Osteoblast (primary cell): Measurements from ENCODE around the gene KDM3A. TPM values are rescaled to one million over a fixed set of nuclear protein-coding genes. Genes with fewer than 3 reads are reported as not detected.

Source experiments
- DNase-seq: peaks from one replicate; pipeline ENCODE4 v3.0.0; 2011; ENCODE audit warnings: low spot score, mixed read lengths; ENCODE audit not compliant: insufficient read length; ENCODE audit errors: missing footprints
- H2AFZ ChIP-seq: 2 replicates; pipeline ENCODE4 v1.6.0; 2011; ENCODE audit warnings: mild to moderate bottlenecking, low read length
- H3K27ac ChIP-seq: 2 replicates; pipeline ENCODE4 v1.5.1; 2011; ENCODE audit warnings: mild to moderate bottlenecking, low read depth, low read length, moderate library complexity
- H3K27me3 ChIP-seq: 2 replicates; pipeline ENCODE4 v1.6.0; 2012; ENCODE audit warnings: mild to moderate bottlenecking, control low read depth, inconsistent platforms, low read length, moderate library complexity; ENCODE audit not compliant: insufficient read depth
- H3K36me3 ChIP-seq: 2 replicates; pipeline ENCODE4 v1.5.1; 2011; ENCODE audit warnings: mild to moderate bottlenecking, low read length, control low read depth, moderate library complexity; ENCODE audit not compliant: insufficient read depth
- H3K4me1 ChIP-seq: 2 replicates; pipeline ENCODE4 v1.5.1; 2011; ENCODE audit warnings: mild to moderate bottlenecking, low read length, control low read depth, moderate library complexity; ENCODE audit not compliant: insufficient read depth
- H3K4me2 ChIP-seq: 2 replicates; pipeline ENCODE4 v1.6.0; 2011; ENCODE audit warnings: mild to moderate bottlenecking, low read length; ENCODE audit not compliant: insufficient read depth
- H3K4me3 ChIP-seq: fragments of 200-600 bp; sonication (generic); 3 replicates; pipeline ENCODE4 v1.5.1; 2012; ENCODE audit warnings: mild to moderate bottlenecking, low read length, inconsistent platforms; ENCODE audit not compliant: insufficient read depth
- H3K79me2 ChIP-seq: 2 replicates; pipeline ENCODE4 v1.6.0; 2012; ENCODE audit warnings: mild to moderate bottlenecking, low read length, control low read depth, inconsistent platforms; ENCODE audit not compliant: insufficient read depth
- H3K9me3 ChIP-seq: 2 replicates; pipeline ENCODE4 v1.5.1; 2011; ENCODE audit warnings: low read depth, low read length, control low read depth
- H4K20me1 ChIP-seq: 2 replicates; pipeline ENCODE4 v1.6.0; 2012; ENCODE audit warnings: mild to moderate bottlenecking, low read length, control low read depth; ENCODE audit not compliant: insufficient read depth
- small RNA-seq: library from RNA; depleted of rRNA; stranded (forward); fragments of <200 nt; gene quantifications from one replicate; pipeline ENCODE3, GENCODE V24; 2012
- total RNA-seq: library from RNA; depleted of rRNA; stranded (reverse); fragments of >200 nt; gene quantifications from 2 replicates; pipeline ENCODE4 v1.2.3, GENCODE V29; 2012
- TF ChIP-seq, protein P1 (sequence below): IDR thresholded peaks from 2 replicates; pipeline ENCODE4 v1.5.1; 2011; ENCODE audit warnings: mild to moderate bottlenecking, low read depth, low read length, moderate library complexity; ENCODE audit errors: extremely low read depth

Gene KDM3A
- total RNA-seq, 1 donor = 36.9 TPM

DNA sequence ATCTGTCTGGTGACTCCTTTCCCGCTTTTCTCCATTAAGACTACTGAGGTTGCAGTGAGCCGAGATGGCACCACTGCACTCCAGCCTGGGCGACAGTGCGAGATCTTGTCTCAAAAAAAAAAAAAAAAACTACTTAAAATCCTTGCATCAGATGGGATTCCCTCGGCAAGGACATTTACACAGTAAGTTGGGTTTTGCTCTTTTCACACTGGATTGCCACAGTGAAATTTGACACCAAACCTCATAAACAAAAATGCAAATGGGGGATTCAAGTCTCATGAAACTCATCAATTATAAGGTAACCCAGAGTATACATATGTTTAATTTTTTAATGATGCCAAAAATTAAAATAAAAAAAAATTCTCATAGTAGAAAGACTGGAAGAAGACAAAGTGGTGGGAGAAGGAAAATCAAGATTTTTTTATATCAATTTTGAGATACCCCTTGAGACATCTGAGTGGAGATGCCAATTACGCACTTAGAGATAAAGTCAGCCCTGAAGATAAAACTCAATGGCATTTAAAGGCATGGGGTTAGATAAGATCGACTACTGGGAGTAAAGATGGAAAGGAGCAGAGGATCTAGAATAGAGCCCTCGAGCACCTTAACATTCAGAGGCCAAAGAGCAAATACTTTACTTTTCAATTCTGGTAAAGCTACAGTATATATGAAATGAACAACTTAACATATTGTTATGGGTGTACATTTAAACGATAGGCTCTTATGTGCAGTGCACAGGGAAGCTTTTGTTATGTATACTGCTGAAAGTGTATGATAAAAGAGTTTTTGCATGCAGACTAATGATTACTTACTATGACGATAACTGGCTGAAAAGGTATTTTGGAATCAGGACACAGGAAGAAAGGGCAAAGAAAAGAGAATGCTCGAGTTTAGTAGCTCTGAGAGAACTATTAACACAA, 84.5 kb downstream of the KDM3A start:
- H3K4me3 ChIP-seq = no peak overlapping the region
- H3K27ac ChIP-seq = no peak overlapping the region
- no peak overlapping the region for H3K4me2 ChIP-seq
- DNase-seq = no peak
- no peaks in the 10 kb centered on the region for H3K4me1 ChIP-seq
- TF ChIP-seq, protein P1, sequence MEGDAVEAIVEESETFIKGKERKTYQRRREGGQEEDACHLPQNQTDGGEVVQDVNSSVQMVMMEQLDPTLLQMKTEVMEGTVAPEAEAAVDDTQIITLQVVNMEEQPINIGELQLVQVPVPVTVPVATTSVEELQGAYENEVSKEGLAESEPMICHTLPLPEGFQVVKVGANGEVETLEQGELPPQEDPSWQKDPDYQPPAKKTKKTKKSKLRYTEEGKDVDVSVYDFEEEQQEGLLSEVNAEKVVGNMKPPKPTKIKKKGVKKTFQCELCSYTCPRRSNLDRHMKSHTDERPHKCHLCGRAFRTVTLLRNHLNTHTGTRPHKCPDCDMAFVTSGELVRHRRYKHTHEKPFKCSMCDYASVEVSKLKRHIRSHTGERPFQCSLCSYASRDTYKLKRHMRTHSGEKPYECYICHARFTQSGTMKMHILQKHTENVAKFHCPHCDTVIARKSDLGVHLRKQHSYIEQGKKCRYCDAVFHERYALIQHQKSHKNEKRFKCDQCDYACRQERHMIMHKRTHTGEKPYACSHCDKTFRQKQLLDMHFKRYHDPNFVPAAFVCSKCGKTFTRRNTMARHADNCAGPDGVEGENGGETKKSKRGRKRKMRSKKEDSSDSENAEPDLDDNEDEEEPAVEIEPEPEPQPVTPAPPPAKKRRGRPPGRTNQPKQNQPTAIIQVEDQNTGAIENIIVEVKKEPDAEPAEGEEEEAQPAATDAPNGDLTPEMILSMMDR = no peak
- no peak overlapping the region for H2AFZ ChIP-seq
- no peaks in the 10 kb centered on the region for H3K9me3 ChIP-seq
- no peaks in the 10 kb centered on the region for H3K27me3 ChIP-seq
- no peaks in the 10 kb centered on the region for H3K79me2 ChIP-seq
- peaks cover 11% of the 10 kb centered on the region for H3K36me3 ChIP-seq
- no peaks in the 10 kb centered on the region for H4K20me1 ChIP-seq

DNA sequence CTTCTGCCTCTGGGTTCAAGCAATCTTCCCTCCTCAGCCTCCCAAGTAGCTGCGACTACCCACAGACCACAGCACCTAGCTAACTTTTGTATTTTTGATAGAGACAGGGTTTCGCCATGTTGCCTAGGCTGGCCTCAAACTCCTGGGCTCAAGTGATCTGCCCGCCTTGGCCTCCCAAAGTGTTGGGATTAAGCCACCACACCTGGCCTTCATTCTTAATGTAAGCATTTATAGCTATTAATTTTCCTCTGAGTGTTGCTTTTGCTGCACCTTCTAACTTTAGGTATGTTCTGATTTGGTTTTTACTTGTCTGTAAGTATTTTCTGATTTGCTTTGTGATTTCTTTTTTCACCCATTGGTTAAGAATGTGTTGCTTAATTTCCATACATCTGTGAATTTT, 92.4 kb downstream of the KDM3A start:
- no peak overlapping the region for H3K4me3 ChIP-seq
- no peak overlapping the region for H3K27ac ChIP-seq
- H3K9me3 ChIP-seq = no peaks in the 10 kb centered on the region
- H4K20me1 ChIP-seq = no peaks in the 10 kb centered on the region
- H3K27me3 ChIP-seq = no peaks in the 10 kb centered on the region
- peaks cover 5% of the 10 kb centered on the region for H3K36me3 ChIP-seq
- no peaks in the 10 kb centered on the region for H3K4me1 ChIP-seq
- TF ChIP-seq, protein P1 = no peak
- H3K4me2 ChIP-seq = no peak overlapping the region
- no peak overlapping the region for H2AFZ ChIP-seq
- no peak for DNase-seq
- no peaks in the 10 kb centered on the region for H3K79me2 ChIP-seq

DNA sequence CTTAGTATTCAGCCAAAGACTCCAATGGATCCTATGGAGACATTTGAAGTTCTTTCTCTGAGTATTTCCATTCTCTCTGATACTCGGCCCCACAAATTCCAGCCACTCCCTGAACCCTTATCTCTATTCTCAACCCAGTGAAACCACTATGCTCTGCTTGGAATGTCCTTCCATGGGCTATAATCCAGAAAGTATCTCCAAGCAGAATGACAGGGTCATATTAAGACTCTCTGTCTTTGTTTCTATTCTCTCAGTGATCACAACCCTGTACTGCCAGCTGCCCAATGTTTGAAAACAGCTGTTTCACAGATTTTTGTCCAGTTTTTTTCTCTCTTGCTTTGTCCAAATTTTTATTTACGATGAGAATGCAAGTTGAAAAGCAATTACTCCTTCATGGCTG, 100.2 kb downstream of the KDM3A start:
- no peaks in the 10 kb centered on the region for H3K4me1 ChIP-seq
- H3K36me3 ChIP-seq = no peaks in the 10 kb centered on the region
- no peak overlapping the region for H3K4me3 ChIP-seq
- TF ChIP-seq, protein P1 = no peak
- no peaks in the 10 kb centered on the region for H3K9me3 ChIP-seq
- no peaks in the 10 kb centered on the region for H3K27me3 ChIP-seq
- no peaks in the 10 kb centered on the region for H3K79me2 ChIP-seq
- H4K20me1 ChIP-seq = no peaks in the 10 kb centered on the region
- no peak overlapping the region for H2AFZ ChIP-seq
- H3K27ac ChIP-seq = no peak overlapping the region
- no peak overlapping the region for H3K4me2 ChIP-seq
- no peak for DNase-seq

Small RNAs within 50 kb of the gene (small RNA-seq; reads per million reads assigned to genes)
- gene RNU6-640P = not detected

Other genes starting within 250 kb of the KDM3A start
- gene IMMT, start 245.9 kb upstream of the KDM3A start, total RNA-seq = 55.7 and 60.4 TPM in 2 replicates
- gene MRPL35, start 241.9 kb upstream of the KDM3A start, total RNA-seq = 30.4 and 30.8 TPM in 2 replicates
- 0.36 TPM in 1 of 2 replicates, not detected in the other for gene REEP1, start 103.7 kb upstream of the KDM3A start, total RNA-seq
- gene CHMP3, start 122.1 kb downstream of the KDM3A start, total RNA-seq = 76.0 and 84.3 TPM in 2 replicates
- gene RNF103, start 182.5 kb downstream of the KDM3A start, total RNA-seq = 28.2 and 37.4 TPM in 2 replicates